GM21381 (cell line): ENCODE results near the gene POLN.
"Not testable (repeated sequence)": the region's sequence is repeated elsewhere in the genome, so short reads cannot be mapped to it uniquely, and the experiment has no call there.

Experiments used
- ATAC-seq: cut with Tn5 transposase; IDR thresholded peaks from one replicate; pipeline ENCODE4 v1.9.1; 2021; ENCODE audit warnings: mild to moderate bottlenecking, moderate library complexity; ENCODE audit not compliant: unreplicated experiment

POLN gene

GRCh38 chr4:2275546-2276251 lies 33.8 kb upstream of the POLN start:
- no peak for ATAC-seq

- not testable (repeated sequence) for ATAC-seq
Measured at GRCh38 chr4:2275044-2275397, 33.1 kb upstream of the POLN start.

GRCh38 chr4:2274320-2275043 lies 32.6 kb upstream of the POLN start:
- no peak for ATAC-seq

GRCh38 chr4:2273657-2274319 lies 31.9 kb upstream of the POLN start:
- no peak for ATAC-seq

DNA sequence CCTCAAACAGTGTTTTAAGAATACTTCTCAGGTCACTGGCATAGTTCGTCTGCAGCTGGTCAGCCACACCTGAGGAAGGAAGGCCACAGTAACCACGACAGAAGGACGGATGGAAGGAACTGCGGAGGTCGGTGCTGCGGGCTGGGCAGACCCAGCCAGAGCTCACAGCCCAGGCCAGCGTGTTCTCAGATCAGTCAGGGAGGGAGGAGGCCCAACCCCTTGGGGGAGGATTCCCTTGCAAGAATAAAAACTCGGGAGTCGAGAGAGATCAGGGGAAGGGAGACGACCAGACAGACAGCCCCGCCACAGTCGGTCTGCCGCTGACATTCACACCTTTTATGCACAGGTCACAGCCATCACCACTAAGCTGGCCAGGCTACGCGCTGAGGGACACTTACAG lies 31.3 kb upstream of the POLN start:
- no peak for ATAC-seq

GRCh38 chr4:2272828-2273120 lies 30.9 kb upstream of the POLN start:
- no peak for ATAC-seq

- no peak for ATAC-seq
Measured at GRCh38 chr4:2272026-2272827, 30.3 kb upstream of the POLN start.

- ATAC-seq = no peak
Measured at GRCh38 chr4:2271279-2272025, 29.5 kb upstream of the POLN start.

DNA sequence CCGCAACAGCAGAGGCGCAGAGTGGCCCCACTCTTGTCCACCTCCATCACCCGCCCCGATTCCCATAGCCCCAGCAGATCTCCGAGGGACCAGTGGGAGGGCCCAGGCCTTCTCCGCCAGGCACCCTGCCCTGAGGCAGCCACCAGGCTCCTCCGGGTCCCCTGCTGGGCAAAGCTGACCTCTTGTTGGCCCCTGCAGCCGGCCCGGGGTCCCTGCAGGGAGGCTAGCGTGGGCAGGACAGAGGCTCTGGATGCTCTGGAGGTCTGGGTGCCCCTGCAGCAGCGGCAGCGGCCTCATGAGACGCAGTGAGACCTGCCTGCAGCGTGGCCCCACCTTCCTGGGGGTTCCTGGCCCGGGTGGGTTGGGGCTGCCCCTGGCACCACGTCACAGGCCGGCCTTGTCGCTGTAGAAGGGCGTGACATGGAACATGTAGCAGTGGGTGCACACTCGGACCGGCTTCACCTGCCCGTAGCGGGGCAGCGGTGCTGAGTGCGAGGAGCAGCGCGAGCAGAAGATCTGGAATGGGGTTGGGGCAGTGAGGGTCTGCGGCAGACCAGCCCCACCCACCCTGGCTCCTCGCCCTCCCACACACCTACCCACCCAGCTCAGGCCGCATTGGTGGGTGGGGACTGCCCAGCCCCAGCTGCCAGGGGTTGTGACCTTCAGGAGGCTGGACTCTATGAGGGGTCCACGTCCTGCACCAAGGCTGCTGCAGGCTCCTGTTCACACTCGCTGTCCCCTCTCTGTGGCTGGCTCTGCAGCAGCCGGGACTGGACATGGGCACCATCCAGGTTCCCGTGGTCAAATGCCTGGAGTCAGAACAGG lies 28.6 kb upstream of the POLN start:
- no peak for ATAC-seq

DNA sequence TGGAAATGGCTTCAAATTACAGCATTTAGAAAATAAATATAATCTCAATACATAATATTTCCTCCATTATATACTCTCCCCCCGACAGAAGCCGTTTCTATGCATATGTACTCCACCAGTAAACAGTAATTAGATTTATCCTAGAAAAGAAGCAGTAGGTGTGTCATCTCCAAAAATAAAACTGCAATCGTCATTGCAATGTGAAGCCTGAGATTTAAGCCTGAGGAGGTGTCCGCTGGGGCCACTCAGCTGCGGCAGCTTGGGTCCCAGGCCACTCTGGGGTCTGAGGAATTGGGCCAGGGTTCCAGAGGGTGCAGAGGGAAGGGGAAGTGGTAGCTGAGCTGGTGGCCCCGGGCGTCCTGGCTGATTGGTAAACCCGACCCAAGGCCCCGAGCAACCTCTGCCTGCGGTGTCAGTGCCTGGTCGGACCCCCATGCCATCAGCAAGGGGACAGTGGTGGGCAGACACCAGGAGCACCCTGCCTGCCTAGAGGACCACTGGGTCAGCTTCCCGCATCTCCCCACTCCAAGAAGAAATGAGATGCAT lies 27.8 kb upstream of the POLN start:
- ATAC-seq = no peak

- no peak for ATAC-seq
Measured at GRCh38 chr4:2269206-2269531, 27.2 kb upstream of the POLN start.

DNA sequence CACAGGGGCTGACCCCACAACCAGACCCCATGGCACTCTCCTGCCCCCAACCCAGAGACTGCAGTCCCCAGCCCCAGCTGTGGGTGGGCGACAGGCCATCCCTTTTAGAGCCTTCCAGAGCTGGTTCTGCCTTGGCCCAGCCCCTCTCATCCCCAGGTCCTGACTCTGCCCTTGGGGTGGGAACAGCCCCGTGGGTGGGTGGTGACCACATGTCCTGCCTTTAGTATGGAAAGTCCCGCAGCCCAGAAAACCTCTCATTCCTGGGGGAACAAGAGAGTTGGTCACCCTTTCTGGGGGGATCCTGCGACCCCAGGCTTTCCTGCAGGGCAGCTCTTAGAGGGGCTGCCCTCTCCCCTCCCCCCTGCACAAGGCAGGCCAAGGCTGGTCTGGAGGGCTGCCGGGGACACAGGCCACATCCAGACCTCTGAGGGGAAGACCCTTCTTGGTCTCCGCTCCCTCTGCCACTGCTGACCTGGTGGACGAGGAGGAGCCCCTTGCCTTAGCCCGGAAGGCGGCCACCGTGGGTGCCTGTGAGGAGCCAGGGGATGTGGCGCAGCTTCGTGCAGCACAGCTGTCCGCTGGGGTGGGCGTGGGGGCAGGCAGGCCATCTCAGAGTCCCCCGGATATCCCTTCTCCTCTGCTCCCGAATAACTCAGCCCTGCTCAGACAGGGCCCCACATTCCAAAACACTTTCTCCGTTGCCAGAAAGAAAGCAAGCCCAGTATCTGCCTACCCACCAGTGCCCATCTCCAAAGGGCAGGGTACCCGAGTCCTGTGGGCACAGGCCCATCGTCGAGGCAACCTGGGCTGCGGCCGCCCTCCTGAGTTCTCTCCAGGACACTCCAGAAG lies 26.7 kb upstream of the POLN start:
- no peak for ATAC-seq

- no peak for ATAC-seq
Measured at GRCh38 chr4:2267841-2268240, 25.9 kb upstream of the POLN start.

DNA sequence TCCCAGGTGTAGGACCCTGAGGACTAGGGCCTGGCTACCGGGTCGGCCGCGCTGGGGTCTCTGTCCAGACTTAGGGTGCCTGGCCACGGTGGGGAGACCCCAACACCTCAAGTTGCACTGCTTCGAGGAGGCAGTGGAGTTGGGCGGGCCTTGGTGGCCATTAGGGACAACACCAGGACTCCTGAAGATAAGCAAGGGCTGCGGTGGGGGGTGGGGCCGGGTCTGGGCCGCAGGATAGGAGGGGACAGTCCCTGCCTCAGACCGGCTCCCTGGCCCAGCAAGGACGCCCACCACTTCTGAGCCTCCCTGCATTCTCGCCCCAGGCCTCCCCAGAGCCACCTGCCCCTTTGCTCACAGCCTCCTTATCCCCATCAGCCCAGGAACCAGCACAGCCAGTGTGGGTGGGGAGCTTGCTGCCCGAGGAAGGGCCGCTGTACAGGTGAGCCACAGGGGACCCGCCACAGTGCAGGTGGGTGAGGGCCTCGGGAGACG lies 25.4 kb upstream of the POLN start:
- no peak for ATAC-seq

- ATAC-seq = no peak
Measured at GRCh38 chr4:2266821-2267220, 24.9 kb upstream of the POLN start.

GRCh38 chr4:2266181-2266580 lies 24.3 kb upstream of the POLN start:
- no peak for ATAC-seq

DNA sequence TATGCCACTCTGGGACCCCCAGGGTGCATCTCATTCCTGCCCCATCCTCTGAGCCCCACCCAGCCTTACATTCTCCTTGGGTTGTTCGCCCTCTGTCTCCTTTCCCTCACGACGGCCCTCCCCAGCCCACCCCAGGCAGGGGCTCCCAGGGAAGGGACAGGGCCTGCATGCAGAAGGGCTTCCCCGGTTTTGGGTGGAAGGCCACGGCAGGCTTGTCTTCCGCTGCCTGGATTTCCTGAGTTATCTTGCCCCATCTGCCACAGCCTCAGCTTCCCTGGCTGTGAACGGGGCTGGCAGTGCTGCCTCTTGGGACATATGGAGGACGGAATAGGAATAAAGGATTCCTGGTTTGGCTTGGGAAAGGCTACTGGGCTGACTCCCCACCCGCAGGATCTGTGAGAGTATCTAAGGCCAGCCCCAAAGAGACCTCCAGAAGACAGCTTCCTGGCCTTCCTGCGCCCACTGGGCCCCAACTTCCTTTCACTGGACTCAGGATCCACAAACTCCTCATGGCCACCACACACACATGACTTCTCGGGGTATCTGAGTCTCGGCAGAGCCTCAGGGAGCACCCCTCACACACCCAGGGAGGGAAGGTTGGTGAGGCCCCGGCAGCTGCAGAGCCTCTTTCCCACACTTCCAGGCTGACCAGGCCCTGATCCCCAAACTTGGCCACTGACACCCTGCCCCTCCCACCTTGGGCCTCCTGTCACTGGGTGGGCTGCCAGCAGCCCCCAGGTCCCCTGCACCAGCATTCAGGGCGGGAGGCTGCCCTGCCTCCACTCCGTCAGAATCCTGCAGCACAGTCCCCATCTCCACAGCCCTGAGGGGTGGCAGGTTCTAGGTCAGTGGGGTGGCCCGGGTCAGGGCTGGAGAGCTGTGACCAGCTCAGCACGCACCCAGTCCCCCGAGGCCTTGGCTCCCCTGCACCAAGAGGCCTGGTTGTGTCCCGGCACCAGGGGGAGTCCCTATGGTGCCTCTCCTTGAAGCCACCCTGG lies 23.5 kb upstream of the POLN start:
- ATAC-seq = no peak
